HG03135 (cell line): ENCODE data around the gene NOVA1.

ENCODE experiments used
- ATAC-seq: cut with Tn5 transposase; IDR thresholded peaks from one replicate; pipeline ENCODE4 v1.9.1; 2021; ENCODE audit warnings: mild to moderate bottlenecking, moderate library complexity; ENCODE audit not compliant: unreplicated experiment

NOVA1 gene

DNA sequence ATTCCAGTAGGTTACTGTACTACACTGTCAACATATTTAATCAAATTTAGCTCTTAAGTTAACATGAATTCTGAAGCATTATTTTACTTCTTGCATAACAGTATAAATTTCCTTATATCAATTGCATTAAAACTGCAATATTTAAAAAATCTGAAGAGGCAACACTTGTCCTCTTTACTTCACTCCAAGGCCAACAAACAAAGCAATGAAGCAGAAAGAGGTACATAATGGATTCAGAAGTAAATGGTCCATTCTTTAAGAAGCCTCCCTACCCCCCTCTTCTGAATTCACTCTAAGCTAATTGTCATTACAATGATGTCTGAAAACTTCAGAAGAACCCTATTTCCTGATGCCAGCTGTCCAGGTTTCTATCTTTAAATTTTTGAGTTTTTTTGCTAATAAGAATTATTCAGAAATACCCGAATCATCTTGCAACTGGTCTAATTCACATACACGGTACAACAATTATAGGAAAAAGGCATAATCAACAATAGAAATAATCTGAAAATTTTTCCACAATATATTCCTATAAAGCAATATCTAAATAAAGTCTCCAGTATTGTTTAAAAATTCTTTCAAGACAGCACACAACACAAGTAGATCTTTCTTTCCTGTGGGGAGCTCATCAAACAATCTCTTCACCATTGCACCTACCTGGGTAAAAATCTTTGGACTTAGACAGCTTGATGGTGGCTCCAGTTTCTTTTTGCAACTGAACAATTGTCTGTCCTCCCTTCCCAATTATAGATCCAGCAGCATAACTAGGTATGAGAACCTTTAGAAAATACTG lies 2.9 kb downstream of the NOVA1 start:
- ATAC-seq, result no peak

DNA sequence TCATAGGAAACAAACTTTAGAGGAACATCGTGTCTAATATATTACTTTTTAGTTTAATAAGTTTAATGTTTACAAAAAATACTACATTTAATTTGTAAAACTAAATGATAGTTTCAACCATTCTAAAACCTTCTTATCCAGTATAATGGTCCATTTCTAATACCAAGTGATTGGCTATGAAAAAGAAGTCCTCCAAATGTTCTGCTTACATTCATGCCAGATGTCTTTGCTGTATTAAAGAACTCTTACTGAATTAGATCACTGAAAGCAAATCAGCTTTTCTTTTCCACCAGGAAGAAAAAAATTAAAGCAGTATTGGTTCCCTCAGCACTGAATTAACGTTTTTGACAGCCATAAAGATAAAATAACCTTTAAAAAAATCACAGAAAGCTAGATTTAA lies 3.7 kb downstream of the NOVA1 start:
- no peak for ATAC-seq

- ATAC-seq, result no peak
These were observed 4.5 kb downstream of the NOVA1 start for GRCh38 chr14:26593357-26593756.

DNA sequence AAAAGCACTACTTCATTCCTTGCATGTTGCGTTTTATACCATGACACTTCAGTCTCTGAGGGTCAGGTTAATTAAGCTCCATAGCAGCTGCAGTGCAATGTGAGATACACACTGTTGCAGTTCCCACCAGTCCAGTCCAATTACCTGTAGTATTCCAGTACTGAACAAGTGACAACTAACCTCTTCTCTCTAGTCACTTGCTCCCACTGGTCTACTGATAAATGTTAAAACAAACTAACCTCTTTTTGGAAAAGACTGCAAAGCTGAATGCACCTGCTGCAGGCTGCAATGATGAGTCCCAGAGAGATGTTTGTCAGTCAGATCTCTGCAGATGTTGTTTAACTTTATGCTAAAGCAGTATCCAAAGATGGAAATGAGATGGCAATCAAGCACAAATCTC lies 7.9 kb downstream of the NOVA1 start:
- no peak for ATAC-seq

DNA sequence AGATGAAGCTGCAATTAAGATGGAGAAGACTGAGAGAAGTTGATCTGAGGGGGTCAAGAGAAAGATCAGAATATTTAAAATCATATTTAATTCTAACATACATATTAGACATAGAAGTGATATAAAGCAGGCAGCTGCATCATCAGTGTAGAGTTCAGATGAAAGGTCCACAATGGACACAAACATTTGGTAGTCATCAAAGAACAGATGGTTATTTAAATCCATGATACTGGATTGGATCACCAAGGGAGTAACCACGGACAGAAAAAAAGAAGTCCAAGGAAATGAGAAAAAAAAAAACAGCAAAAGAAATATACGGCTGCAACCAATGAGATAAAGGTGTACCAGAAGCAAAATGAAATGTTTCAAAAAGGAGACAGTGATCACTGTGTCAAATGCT lies 20.1 kb downstream of the NOVA1 start:
- no peak for ATAC-seq

GRCh38 chr14:26554069-26554772 lies 43.6 kb downstream of the NOVA1 start:
- no peak for ATAC-seq

- ATAC-seq, result no peak
These were observed 48.3 kb downstream of the NOVA1 start for GRCh38 chr14:26549571-26549970.

- ATAC-seq, result no peak
These were observed 49.4 kb downstream of the NOVA1 start for GRCh38 chr14:26548406-26548805.

GRCh38 chr14:26538176-26538575 lies 59.7 kb downstream of the NOVA1 start:
- ATAC-seq, result no peak

- no peak for ATAC-seq
These were observed 65.9 kb downstream of the NOVA1 start for GRCh38 chr14:26531894-26532293.

DNA sequence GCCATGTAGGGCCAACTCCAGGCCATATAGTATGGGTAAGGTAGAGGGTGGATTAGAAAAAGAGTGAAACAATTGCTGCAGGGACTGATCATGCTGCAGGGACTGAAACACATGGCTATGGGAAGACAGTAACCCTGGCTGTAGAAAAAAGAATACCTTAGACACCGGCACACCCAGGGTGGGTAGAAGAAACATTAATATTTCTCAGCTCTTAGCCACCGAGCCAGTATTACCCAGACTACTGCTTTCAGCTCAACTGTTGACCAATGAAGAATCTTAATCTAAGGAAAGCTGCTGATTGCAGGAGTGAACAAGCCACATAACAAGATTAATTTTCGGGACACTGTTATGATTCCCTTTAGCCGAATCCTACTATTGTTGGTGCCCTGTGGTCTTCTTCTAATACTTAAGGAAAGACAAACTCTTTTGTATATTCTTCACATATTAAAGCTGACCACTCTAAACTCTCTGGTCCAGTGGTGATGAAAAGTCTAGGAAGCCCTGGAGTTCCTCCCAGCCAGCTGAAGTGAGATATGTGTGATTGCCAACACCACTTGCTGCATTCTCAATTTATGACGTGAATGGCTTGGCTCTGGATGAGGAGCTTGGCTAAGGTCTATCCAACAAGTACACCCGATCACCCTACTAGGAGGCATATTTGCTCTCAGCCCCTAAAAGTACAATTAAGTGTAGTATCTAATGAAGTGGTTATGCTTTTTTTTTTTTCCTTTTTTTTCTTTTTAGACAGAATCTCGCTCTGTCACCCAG lies 69.2 kb downstream of the NOVA1 start:
- ATAC-seq, result no peak

DNA sequence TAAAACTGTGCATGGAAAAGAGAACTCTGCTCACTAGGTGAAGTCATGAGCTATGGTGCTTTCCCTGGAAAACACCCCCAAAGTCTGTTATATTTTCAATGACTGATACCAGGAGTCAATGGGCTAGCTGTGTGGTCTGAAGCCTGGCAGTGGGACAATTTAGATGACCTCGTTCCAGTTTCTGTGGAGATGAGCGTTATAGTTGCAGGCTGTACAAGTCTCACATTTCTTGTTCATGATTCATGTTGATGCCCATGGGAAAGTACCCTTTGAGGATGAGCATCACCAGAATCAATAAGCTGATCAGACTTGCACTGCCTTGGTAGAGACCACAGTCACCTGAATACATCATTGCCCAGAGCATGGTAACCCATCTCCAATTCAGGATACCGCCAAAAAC lies 70.7 kb downstream of the NOVA1 start:
- ATAC-seq, result no peak

- no peak for ATAC-seq
These were observed 71.7 kb downstream of the NOVA1 start for GRCh38 chr14:26526137-26526536.

GRCh38 chr14:26525085-26525484 lies 72.7 kb downstream of the NOVA1 start:
- no peak for ATAC-seq

DNA sequence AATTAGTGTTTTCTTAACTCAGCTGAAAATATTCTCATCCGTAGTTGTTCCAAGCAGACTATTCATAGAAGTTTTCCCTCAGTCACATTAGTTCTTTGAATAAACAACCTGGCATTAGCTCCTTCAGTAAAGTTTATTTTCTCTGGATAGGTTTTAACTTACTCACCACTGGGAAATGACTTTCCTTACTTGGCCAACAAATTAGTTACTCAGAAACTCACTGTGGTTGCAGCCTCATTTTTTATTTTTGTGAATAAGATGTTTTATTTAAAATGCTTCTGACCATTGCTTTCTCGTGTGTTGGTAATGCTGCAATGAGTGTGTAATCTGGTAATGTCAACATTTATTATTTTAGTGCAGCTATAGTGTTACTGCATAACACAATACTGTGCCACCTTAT lies 74.9 kb downstream of the NOVA1 start:
- ATAC-seq, result no peak

DNA sequence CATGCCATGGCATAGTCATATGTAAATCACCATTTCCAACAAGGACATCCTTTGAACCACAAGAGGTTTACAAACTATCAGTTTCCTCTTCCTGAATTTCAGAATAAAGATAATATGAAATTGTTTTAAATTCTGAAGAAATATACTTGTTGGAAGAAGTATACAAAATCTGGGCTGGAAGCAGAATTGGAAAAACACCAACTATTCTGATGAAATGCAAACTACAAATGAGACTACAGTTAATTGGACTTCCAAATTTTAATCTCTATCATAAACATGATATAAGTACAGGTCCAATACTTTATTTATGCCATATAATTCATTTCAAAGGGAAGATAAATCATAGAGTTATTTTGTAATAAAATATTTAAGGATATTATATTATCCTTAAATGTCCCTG lies 80.1 kb downstream of the NOVA1 start:
- ATAC-seq, result no peak

GRCh38 chr14:26500028-26500427 lies 97.8 kb downstream of the NOVA1 start:
- ATAC-seq, result no peak

GRCh38 chr14:26499546-26499945 lies 98.3 kb downstream of the NOVA1 start:
- ATAC-seq, result no peak

DNA sequence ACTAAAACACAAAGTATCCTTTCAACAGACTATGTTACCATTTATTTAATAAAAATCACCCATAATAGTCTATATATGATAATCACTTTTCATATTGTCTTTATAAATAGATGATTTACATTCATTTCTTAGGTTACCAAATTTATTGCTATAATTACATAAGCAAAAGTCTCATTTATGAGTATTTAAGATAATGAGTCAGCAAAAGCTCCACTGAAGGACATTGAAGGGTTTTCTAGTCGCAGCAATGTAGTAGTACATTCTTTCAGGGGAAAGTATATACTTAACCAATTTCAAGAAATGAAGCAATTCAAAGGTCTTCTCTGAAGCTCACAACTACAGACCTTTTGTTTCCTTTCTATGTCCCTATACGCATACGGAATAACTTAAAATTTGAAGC lies 110.9 kb downstream of the NOVA1 start:
- no peak for ATAC-seq

DNA sequence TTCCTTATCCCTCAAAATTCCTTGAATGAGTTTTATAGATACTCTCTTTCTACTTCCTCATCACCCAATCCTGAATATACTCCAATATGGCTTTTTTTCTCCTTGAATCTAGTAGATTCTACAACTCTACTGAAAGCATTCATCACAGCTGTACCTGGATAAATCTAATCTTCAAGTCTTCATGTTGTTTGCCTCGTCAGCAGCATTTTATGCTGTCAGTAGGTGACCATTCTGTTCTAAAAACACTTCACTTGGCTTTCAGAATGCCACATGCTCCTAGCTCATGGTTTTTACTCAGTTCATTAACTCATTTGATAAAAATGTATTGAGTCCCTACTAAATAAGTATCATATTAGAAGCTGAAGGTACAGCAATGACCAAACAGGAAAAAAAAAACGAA lies 113.3 kb downstream of the NOVA1 start:
- ATAC-seq, result no peak

DNA sequence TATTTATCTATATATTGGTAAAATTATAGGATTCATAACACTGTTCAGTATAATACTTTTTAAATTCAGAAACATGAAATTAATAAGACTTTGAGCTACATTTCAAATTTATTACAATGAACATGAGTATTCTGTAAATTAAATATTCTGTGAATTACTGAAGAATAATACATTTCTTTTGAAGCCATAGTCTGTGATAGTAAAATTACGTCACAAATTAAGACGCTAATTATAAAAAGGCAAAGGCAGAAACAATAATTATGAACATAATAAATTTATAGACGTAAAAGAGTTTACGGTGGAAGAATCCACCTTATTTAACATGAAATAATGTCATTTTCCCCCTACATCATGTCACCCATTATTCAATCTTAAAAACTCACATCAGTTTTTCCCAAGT lies 118.9 kb downstream of the NOVA1 start:
- ATAC-seq, result no peak

DNA sequence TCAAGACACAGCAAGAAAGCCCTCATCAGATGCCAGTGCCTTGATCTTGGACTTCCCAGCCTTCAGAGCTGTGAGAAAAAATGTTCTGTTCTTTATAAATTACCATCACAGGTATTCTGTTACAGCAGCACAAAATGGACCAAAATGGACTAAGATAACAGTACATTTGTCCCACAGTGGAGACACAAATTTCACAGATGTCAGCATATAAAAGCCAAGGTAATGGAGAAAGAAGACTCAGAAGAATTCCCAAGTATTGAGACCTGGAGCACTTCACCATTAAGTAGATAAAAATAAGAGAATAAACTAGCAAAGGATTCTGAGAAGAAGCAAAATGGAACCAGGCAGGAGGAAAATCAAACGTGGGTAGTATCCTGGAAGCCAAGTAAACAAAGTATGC lies 131.0 kb downstream of the NOVA1 start:
- ATAC-seq, result no peak
